Sciatic nerve (tissue), 2 donors: ENCODE results near the gene IFT74. TPM values are rescaled to one million over a fixed set of nuclear protein-coding genes. Genes with fewer than 3 reads are reported as not detected.

Experiments
- ATAC-seq: fragments of 200-7000 bp; cut with Tn5 transposase; one replicate; pipeline ENCODE4 v1.9.1; 2020; ENCODE audit warnings: mild to moderate bottlenecking, moderate library complexity
- DNase-seq: peaks from one replicate; pipeline ENCODE4 v3.0.0-alpha.2; 2020; ENCODE audit warnings: low spot score
- intact Hi-C: fragments of 100-400 bp; cut with DNase I; formaldehyde crosslinking; loops from one replicate; pipeline ENCODE4 v1.14.2; 2022
- total RNA-seq: library from RNA; stranded (reverse); fragmentation: NEBNext Ultra II Directional; extraction: Animal tissue kit (Norgen Biotek cat#: 25700); gene quantifications from one replicate; pipeline ENCODE4 v1.2.1, GENCODE V29; 2021
- donor health status: DM: no; HTN: no; CAD: no.
- donor health status: DM: no; HTN: no; CAD: no.

Gene IFT74
- total RNA-seq, 1 donor from 2014 or later, result 22.6 TPM

DNA sequence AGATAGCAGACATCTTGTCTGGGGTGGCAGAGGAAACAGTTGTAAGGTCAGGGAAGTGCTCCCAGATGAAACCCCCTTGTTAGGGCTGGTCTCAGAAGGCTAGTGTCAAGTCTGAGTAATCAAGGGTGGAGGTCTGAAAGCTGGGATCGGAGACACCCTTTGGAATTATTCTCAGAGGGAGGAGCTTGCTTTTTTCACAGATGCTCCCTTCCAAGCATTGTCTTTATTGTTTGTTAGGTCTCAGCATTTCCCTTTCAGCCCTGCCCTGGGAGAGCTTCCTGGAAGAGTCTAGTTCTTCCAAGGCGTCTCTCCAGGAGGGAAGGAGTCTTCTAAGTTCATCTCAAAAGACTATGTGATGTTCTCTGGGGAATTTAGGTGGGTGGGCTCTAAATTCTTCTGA, 156.0 kb downstream of the IFT74 start:
- intact Hi-C loops, result no loop called here
- DNase-seq (no peak), ATAC-seq (no peak)

Other genes with a start within 250 kb of the IFT74 start
- gene CAAP1, start 63.6 kb upstream of the IFT74 start, total RNA-seq, result 12.1 TPM
- 21.8 TPM for gene PLAA, start 9.2 kb upstream of the IFT74 start, total RNA-seq
- gene LRRC19, start 49.3 kb downstream of the IFT74 start, total RNA-seq, result not detected
- gene TEK, start 152.8 kb downstream of the IFT74 start, total RNA-seq, result 20.5 TPM